Sigmoid colon (tissue), 7 donors: Measurements from ENCODE around the gene BIRC2. TPM values are rescaled to one million over a fixed set of nuclear protein-coding genes. Genes with fewer than 3 reads are reported as not detected.

Experiments used
- DNase-seq: peaks from one replicate; pipeline ENCODE4 v3.0.0-alpha.2; 2019
- H3K27ac ChIP-seq, 4 donors: fragments of 200-600 bp; sonication (generic); one replicate each; pipeline ENCODE4 v1.5.1; 2016 to 2019; ENCODE audit warnings: mild to moderate bottlenecking in 1 of 4
- H3K27me3 ChIP-seq, 3 donors: fragments of 200-600 bp; sonication (generic); one replicate each; pipeline ENCODE4 v1.5.1; 2019; ENCODE audit warnings: mild to moderate bottlenecking in 1 of 3
- H3K36me3 ChIP-seq, 4 donors: fragments of 200-600 bp; sonication (generic); one replicate each; pipeline ENCODE4 v1.5.1; 2016 to 2019
- H3K4me1 ChIP-seq, 4 donors: fragments of 200-600 bp; sonication (generic); one replicate each; pipeline ENCODE4 v1.5.1; 2017 to 2019
- H3K4me3 ChIP-seq, 4 donors: fragments of 200-600 bp; sonication (generic); one replicate each; pipeline ENCODE4 v1.5.1; 2017 to 2019; ENCODE audit warnings: mild to moderate bottlenecking in 2 of 4, moderate library complexity in 1 of 4
- H3K9me3 ChIP-seq, 4 donors: fragments of 200-600 bp in 3 of 4; sonication (generic) in 3 of 4; one replicate each; pipeline versions ENCODE4 v1.5.1 to v1.6.1; 2013 to 2019
- EP300 ChIP-seq, 4 donors: sonication (generic); formaldehyde crosslinking; IDR thresholded peaks; one replicate each; pipeline ENCODE4 v1.6.1; 2017; ENCODE audit warnings: antibody characterized with exemption in 4 of 4
- POLR2A ChIP-seq, 2 donors: fragments of 450-650 bp; IDR thresholded peaks; one replicate each; pipeline ENCODE4 v1.6.1; 2016; ENCODE audit warnings: antibody characterized with exemption in 2 of 2, mild to moderate bottlenecking in 2 of 2, moderate library complexity in 2 of 2
- POLR2AphosphoS5 ChIP-seq, 4 donors: sonication (generic); formaldehyde crosslinking; IDR thresholded peaks; one replicate each; pipeline ENCODE4 v1.6.1; 2017; ENCODE audit warnings: antibody characterized with exemption in 4 of 4
- WGBS, 2 donors: extraction: QIAGEN DNeasy Blood & Tissue Kit; methylation state at CpG; one replicate each; pipeline ENCODE4 v1.1.7; 2013; 5-methylcytosine and 5-hydroxymethylcytosine counted together
- intact Hi-C: fragments of 100-400 bp; cut with DNase I; formaldehyde crosslinking; loops from one replicate; pipeline ENCODE4 v1.15.1; 2023
- polyA plus RNA-seq, 3 donors: library from polyadenylated mRNA; stranded (reverse); fragments of 200-250 nt; gene quantifications; one replicate each; pipeline ENCODE4 v1.2.3, GENCODE V29; 2013
- total RNA-seq, 4 donors: library from RNA; depleted of rRNA; stranded (reverse); fragments of >200 nt; gene quantifications; one replicate each; pipeline ENCODE4 v1.1.0, GENCODE V29; 2016
- TF ChIP-seq, protein P1 (sequence below), 4 experiments: fragments of 450-650 bp in 3 of 4; fragments of 200-600 bp in 1 of 4; IDR thresholded peaks; one replicate each; pipeline ENCODE4 v1.5.1; 2016 to 2019; ENCODE audit warnings: antibody characterized with exemption in 4 of 4, mild to moderate bottlenecking in 3 of 4, moderate library complexity in 2 of 4
- donor health status: healthy with polysubstance abuse.
- donor health status: Bipolar disorder and iron deficiency.
- donor health status: healthy.

The BIRC2 gene
- total and polyA plus RNA-seq, 7 donors = 24.7 to 56.0 (median 41.4) TPM

DNA sequence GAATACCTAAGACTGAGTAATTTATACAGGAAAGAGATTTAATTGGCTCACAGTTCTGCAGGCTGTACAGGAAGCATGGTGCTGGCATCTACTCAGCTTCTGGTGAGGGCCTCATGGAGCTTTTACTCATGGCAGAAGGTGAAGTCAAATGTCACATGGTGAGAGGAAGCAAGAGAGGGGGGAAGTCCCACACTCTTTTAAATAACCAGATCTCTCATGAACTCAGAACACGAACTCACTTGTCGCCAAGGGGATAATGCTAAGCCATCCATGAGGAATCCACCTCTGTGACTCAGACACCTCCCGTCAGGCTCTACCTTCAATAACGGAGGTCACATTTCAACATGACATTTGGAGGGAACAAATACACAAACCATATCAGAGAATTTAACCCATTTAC, 42.2 kb downstream of the BIRC2 start:
- TF ChIP-seq POLR2AphosphoS5 (IDR thresholded peaks at IDR 0.05) (no peak), POLR2A (IDR thresholded peaks at IDR 0.05) (no peak)
- TF ChIP-seq, protein P1, sequence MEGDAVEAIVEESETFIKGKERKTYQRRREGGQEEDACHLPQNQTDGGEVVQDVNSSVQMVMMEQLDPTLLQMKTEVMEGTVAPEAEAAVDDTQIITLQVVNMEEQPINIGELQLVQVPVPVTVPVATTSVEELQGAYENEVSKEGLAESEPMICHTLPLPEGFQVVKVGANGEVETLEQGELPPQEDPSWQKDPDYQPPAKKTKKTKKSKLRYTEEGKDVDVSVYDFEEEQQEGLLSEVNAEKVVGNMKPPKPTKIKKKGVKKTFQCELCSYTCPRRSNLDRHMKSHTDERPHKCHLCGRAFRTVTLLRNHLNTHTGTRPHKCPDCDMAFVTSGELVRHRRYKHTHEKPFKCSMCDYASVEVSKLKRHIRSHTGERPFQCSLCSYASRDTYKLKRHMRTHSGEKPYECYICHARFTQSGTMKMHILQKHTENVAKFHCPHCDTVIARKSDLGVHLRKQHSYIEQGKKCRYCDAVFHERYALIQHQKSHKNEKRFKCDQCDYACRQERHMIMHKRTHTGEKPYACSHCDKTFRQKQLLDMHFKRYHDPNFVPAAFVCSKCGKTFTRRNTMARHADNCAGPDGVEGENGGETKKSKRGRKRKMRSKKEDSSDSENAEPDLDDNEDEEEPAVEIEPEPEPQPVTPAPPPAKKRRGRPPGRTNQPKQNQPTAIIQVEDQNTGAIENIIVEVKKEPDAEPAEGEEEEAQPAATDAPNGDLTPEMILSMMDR (IDR thresholded peaks at IDR 0.05) = no peak

DNA sequence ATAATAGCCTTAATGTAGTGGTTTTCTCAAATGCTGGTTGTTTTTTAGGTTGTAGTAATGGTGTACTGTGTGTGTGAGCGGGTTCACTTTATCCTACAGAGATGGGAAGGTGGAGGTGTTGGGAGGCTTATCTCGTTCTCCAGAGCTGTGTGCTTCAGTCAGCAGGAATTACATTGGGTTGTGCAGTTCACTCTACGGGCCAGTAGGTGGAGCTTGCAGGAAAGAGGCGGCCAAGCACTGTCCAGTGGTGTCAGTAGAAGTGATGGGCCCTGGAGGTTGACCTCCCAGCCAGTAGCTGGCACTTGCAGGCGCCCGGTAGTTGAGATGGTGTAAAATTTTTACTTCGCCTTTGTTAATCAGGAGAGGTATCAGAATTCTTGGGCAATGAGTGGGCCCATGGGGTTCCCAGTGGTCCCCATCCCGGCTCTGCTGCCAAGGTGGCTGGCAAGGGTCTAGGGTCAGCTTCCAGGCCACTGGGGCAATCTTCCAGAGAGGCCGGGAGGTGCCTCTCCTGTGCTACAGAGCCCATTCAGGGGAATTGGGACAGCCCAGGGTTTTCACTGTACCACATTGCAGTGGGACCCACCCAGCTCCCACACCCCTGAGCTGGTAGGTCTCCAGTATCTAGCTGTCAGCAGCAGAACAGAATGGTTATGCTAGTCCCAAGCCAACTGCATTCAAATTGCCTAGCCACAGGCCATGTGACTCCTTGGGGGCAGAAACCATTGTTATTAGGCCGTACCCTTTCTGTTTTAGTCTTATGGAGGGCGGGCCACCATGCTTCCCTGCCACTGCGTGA, 43.9 kb downstream of the BIRC2 start:
- TF ChIP-seq, protein P1 (IDR thresholded peaks at IDR 0.05) = peak; percentile 73 to 90 (median 78)
- TF ChIP-seq POLR2A (IDR thresholded peaks at IDR 0.05) = no peak
- intact Hi-C loops = loop anchor here (1.0 to 5.0 kb wide), 2 partner anchors 61 to 104 kb away; partner anchors contain the start of gene TMEM123
- H3K27me3 ChIP-seq = no peaks in the 10 kb centered on the region
- H3K4me3 ChIP-seq = no peak overlapping the region
- peaks cover 3 to 65% (median 13%) of the 10 kb centered on the region in 4 donors for H3K36me3 ChIP-seq
- peaks cover 0 to 7% (median 3%) of the 10 kb centered on the region in 4 donors for H3K4me1 ChIP-seq
- DNase-seq = peak; percentile 80
- WGBS, 2 donors = 61 to 67% methylated on average over 12 of the region's 12 CpGs
- peak overlapping the region in 1 of 4 donors; percentile 14 for H3K27ac ChIP-seq
- no peaks in the 10 kb centered on the region for H3K9me3 ChIP-seq

More for the DNA sequence above, 42.2 kb downstream of the BIRC2 start:
- peaks cover 0 to 10% (median 3%) of the 10 kb centered on the region in 4 donors for H3K4me1 ChIP-seq
- no peaks in the 10 kb centered on the region for H3K27me3 ChIP-seq
- no peaks in the 10 kb centered on the region for H3K9me3 ChIP-seq
- DNase-seq = no peak
- no peak overlapping the region for H3K27ac ChIP-seq
- H3K4me3 ChIP-seq = no peak overlapping the region
- 91 to 93% methylated on average over 4 of the region's 4 CpGs for WGBS, 2 donors
- peaks cover 3 to 63% (median 15%) of the 10 kb centered on the region in 4 donors for H3K36me3 ChIP-seq
- intact Hi-C loops = no loop called here

DNA sequence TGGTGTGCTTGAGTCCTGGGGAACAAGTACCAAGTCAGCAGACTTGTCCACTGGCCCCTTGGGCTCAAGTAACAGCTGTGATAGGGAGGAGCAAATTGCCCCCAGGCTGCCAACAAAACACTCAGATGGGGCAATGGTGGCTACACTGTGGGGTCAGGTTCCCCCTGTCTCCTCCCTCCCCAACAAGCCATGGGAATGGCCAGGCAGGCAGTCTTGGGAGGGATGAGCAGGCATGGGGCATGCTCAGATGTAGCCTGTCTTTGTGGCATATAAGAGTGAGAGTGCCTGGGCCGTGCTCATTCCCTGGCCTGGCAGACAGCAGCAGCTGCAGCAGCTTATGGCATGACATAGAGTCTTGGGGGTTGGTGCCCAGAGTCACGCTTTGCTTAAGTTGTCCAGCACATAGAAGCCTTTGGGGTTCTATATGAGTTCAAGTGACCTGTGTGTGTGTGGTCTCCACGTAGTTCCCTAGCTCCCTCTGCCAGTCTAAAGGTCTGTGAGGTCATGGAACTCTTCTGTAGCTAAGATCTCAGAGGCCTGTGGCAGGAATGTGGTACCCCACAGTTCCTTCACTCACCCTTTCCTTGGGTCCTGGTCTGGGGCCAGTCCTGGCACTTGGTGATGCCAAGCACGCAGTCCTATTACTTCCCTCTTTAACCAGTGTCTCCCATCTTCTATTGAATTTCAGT, 44.7 kb downstream of the BIRC2 start:
- no peak for DNase-seq
- TF ChIP-seq EP300 (IDR thresholded peaks at IDR 0.05) = no peak
- TF ChIP-seq POLR2AphosphoS5 (IDR thresholded peaks at IDR 0.05) = no peak
- no peak for TF ChIP-seq POLR2A (IDR thresholded peaks at IDR 0.05)
- TF ChIP-seq, protein P1 (IDR thresholded peaks at IDR 0.05) = no peak
- H3K27me3 ChIP-seq = no peaks in the 10 kb centered on the region
- WGBS, 2 donors = 93 to 96% methylated on average over 4 of the region's 4 CpGs
- peaks cover 3 to 65% (median 14%) of the 10 kb centered on the region in 4 donors for H3K36me3 ChIP-seq
- H3K4me3 ChIP-seq = no peak overlapping the region
- intact Hi-C loops = loop anchor here (1.0 to 5.0 kb wide), 2 partner anchors 61 to 104 kb away; partner anchors contain the start of gene TMEM123
- H3K27ac ChIP-seq = no peak overlapping the region
- peaks cover 0 to 6% (median under 1%) of the 10 kb centered on the region in 4 donors for H3K4me1 ChIP-seq
- no peaks in the 10 kb centered on the region for H3K9me3 ChIP-seq

DNA sequence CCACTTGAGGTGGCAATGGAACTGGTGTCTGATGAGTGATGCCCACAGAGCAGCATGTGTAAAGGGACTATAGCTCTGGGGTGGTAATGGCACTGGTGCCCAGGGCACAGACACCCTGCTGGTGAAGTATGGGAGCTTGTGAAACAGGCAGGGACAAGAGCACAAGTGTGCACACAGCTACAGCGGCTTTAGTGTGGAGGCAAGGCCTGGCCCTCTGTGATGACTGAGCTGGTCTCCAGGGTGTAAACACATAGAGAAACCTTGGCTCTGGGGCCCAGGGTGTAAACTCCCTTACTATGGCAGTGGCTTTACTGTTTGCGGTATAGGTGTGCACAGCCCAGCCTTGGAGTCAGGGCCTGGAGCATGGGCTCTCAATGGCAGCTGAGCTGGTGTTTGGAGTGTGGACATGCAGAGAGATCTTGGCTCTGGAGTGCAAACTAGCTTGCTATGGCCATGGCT, 46.3 kb downstream of the BIRC2 start:
- intact Hi-C loops = loop anchor here (5.0 kb wide), 1 partner anchor 59 kb away; the partner anchor contains the start of gene TMEM123
- WGBS, 2 donors = 96 to 97% methylated on average over 2 of the region's 2 CpGs
- H3K4me1 ChIP-seq = peaks cover 0 to 18% (median 12%) of the 10 kb centered on the region in 4 donors
- no peaks in the 10 kb centered on the region for H3K27me3 ChIP-seq
- no peaks in the 10 kb centered on the region for H3K9me3 ChIP-seq
- no peak overlapping the region for H3K27ac ChIP-seq
- no peak for DNase-seq
- no peak overlapping the region for H3K4me3 ChIP-seq
- TF ChIP-seq POLR2A (IDR thresholded peaks at IDR 0.05) (no peak), POLR2AphosphoS5 (IDR thresholded peaks at IDR 0.05) (peak in 1 of 4 donors; percentile 8)
- peaks cover 3 to 61% (median 15%) of the 10 kb centered on the region in 4 donors for H3K36me3 ChIP-seq
